OCI-LY7 (cell line): ENCODE measurements around the gene TASOR2. TPM values are rescaled to one million over a fixed set of nuclear protein-coding genes. Genes with fewer than 3 reads are reported as not detected.

ENCODE experiments used
- BruUV-seq: library from RNA; stranded (reverse); fragments of 400-500 nt; replicated peaks from 2 replicates; lab custom pipeline; 2021; lab: Mats Ljungman, UMichigan
- CTCF ChIA-PET: fragments of 300-600 bp; sonication (Branson Sonifier 250); formaldehyde crosslinking; loops from one replicate; lab custom pipeline; 2022; ENCODE audit warnings: antibody characterized with exemption; ENCODE audit not compliant: unreplicated experiment; lab: Charles Lee
- POLR2A ChIA-PET: fragments of 300-600 bp; sonication (Branson Sonifier 250); formaldehyde crosslinking; loops from one replicate; lab custom pipeline; 2022; ENCODE audit warnings: antibody characterized with exemption; lab: Charles Lee
- DNase-seq: peaks from one replicate; pipeline ENCODE4 v3.0.0-alpha.2; 2015; ENCODE audit warnings: low spot score
- H2AFZ ChIP-seq: fragments of 200-600 bp; sonication (generic), shearing (Covaris generic); 2 replicates; pipeline ENCODE4 v1.6.1; 2014; ENCODE audit warnings: mild to moderate bottlenecking, antibody characterized with exemption, low read length, moderate library complexity
- H3K27ac ChIP-seq: fragments of 200-600 bp; sonication (generic); 2 replicates; pipeline ENCODE4 v1.5.1; 2014; ENCODE audit warnings: mixed run types, low read depth, mild to moderate bottlenecking, moderate library complexity, low read length, inconsistent platforms; ENCODE audit not compliant: poor library complexity, severe bottlenecking
- H3K36me3 ChIP-seq: fragments of 200-600 bp; sonication (generic); 2 replicates; pipeline ENCODE4 v1.6.1; 2014; ENCODE audit warnings: mild to moderate bottlenecking, antibody characterized with exemption, low read length, moderate library complexity, mixed read lengths; ENCODE audit not compliant: insufficient read depth
- H3K4me1 ChIP-seq: fragments of 200-600 bp; sonication (generic); 2 replicates; pipeline ENCODE4 v1.5.1; 2014; ENCODE audit warnings: mild to moderate bottlenecking, low read length; ENCODE audit not compliant: insufficient read depth, poor library complexity, severe bottlenecking
- H3K4me2 ChIP-seq: fragments of 200-600 bp; sonication (generic); 2 replicates; pipeline ENCODE4 v1.6.1; 2014; ENCODE audit warnings: mild to moderate bottlenecking, low read length
- H3K4me3 ChIP-seq: fragments of 200-600 bp; sonication (generic); 2 replicates; pipeline ENCODE4 v1.5.1; 2014; ENCODE audit warnings: mild to moderate bottlenecking, low read depth, low read length; ENCODE audit not compliant: poor library complexity, severe bottlenecking
- H3K79me2 ChIP-seq: fragments of 200-600 bp; sonication (generic); 2 replicates; pipeline ENCODE4 v1.6.1; 2016; ENCODE audit warnings: low read depth, mild to moderate bottlenecking, low read length, moderate library complexity, mixed read lengths; ENCODE audit not compliant: insufficient read depth
- H3K9me2 ChIP-seq: fragments of 200-600 bp; sonication (generic); 2 replicates; pipeline ENCODE4 v1.6.1; 2016; ENCODE audit warnings: mild to moderate bottlenecking, low read length, mixed read lengths; ENCODE audit not compliant: insufficient read depth
- H3K9me3 ChIP-seq: fragments of 200-600 bp; sonication (generic); 2 replicates; pipeline ENCODE4 v1.6.1; 2014; ENCODE audit warnings: mild to moderate bottlenecking, mixed run types, low read length, mixed read lengths
- H4K20me1 ChIP-seq: fragments of 200-600 bp; sonication (generic); 2 replicates; pipeline ENCODE4 v1.6.1; 2014; ENCODE audit warnings: mild to moderate bottlenecking, antibody characterized with exemption, low read length, moderate library complexity, mixed read lengths; ENCODE audit not compliant: insufficient read depth
- CTCF ChIP-seq: fragments of 200-600 bp; sonication (generic); conservative IDR thresholded peaks from 2 replicates; pipeline ENCODE4 v1.5.1; 2014; ENCODE audit warnings: mild to moderate bottlenecking, antibody characterized with exemption, low read length, moderate library complexity, mixed read lengths
- EZH2phosphoT487 ChIP-seq: fragments of 200-600 bp; sonication (generic); IDR thresholded peaks from 2 replicates; pipeline ENCODE4 v1.6.1; 2018; ENCODE audit warnings: low read depth, borderline replicate concordance, mild to moderate bottlenecking, mixed run types, antibody characterized with exemption, low read length, moderate library complexity, mixed read lengths
- intact Hi-C: fragments of 100-400 bp; cut with micrococcal nuclease; formaldehyde crosslinking; loops from one replicate; pipeline ENCODE4 v1.10.0; 2022; ENCODE audit not compliant: unreplicated experiment
- total RNA-seq, 2 experiments: library from RNA; depleted of rRNA in 1 of 2; stranded (reverse); fragments of >200 nt in 1 of 2; shearing (Covaris generic) in 1 of 2; gene quantifications; 2 replicates each; pipeline ENCODE4 v1.2.3, GENCODE V29; 2014 to 2022

The TASOR2 gene
- total RNA-seq, 2 experiments from 2014 or later: 103 to 116 TPM

- Histone ChIP-seq H4K20me1 (no peaks in the 10 kb centered on the region), H3K27ac (no peak overlapping the region), H3K9me3 (no peaks in the 10 kb centered on the region), H3K4me1 (peaks cover 56% of the 10 kb centered on the region), H2AFZ (no peak overlapping the region), H3K4me3 (no peak overlapping the region), H3K4me2 (no peak overlapping the region), H3K9me2 (no peaks in the 10 kb centered on the region), H3K79me2 (peaks cover 9% of the 10 kb centered on the region; the same call in 1 of the 2 replicates), H3K36me3 (peaks cover 45% of the 10 kb centered on the region)
- no TSS peak for BruUV-seq
- no peak for DNase-seq
- no peak for TF ChIP-seq CTCF
- TF ChIP-seq EZH2phosphoT487: no peak
- POLR2A ChIA-PET: interaction anchor here (0.7 kb wide), 1 partner anchor 44 kb away, joined by 4 read pairs; no protein-coding TSS in a partner anchor
- intact Hi-C loops: loop anchor here (10.0 kb wide), 1 partner anchor 695 kb away; no protein-coding TSS in a partner anchor
- CTCF ChIA-PET: no interaction called here
Measured at GRCh38 chr10:5649746-5650145, 34.9 kb upstream of the TASOR2 start.

GRCh38 chr10:5650664-5651387, 33.8 kb upstream of the TASOR2 start:
- H3K4me3 ChIP-seq: no peak overlapping the region
- intact Hi-C loops: loop anchor here (10.0 kb wide), 1 partner anchor 694 kb away; no protein-coding TSS in a partner anchor
- no peak for TF ChIP-seq EZH2phosphoT487
- TF ChIP-seq CTCF: no peak
- H3K9me2 ChIP-seq: no peaks in the 10 kb centered on the region
- H3K9me3 ChIP-seq: no peaks in the 10 kb centered on the region
- peaks cover 44% of the 10 kb centered on the region for H3K36me3 ChIP-seq
- CTCF ChIA-PET: no interaction called here
- H2AFZ ChIP-seq: no peak overlapping the region
- no peak overlapping the region for H3K27ac ChIP-seq
- H4K20me1 ChIP-seq: no peaks in the 10 kb centered on the region
- BruUV-seq: no TSS peak
- no peak overlapping the region for H3K4me2 ChIP-seq
- no peak for DNase-seq
- H3K4me1 ChIP-seq: peaks cover 56% of the 10 kb centered on the region
- POLR2A ChIA-PET: no interaction called here
- peaks cover 15% of the 10 kb centered on the region; the same call in 1 of the 2 replicates for H3K79me2 ChIP-seq

- no peak for DNase-seq
- no TSS peak for BruUV-seq
- Histone ChIP-seq H3K79me2 (peaks cover 20% of the 10 kb centered on the region; the same call in 1 of the 2 replicates), H3K9me3 (no peaks in the 10 kb centered on the region), H2AFZ (no peak overlapping the region), H3K4me3 (no peak overlapping the region), H3K27ac (no peak overlapping the region), H3K36me3 (peaks cover 41% of the 10 kb centered on the region), H3K4me2 (no peak overlapping the region), H3K4me1 (peaks cover 56% of the 10 kb centered on the region), H3K9me2 (no peaks in the 10 kb centered on the region), H4K20me1 (no peaks in the 10 kb centered on the region)
- ChIA-PET POLR2A (interaction anchor here (0.6 kb wide), 1 partner anchor 258 kb away, joined by 3 read pairs; no protein-coding TSS in a partner anchor), CTCF (no interaction called here)
- TF ChIP-seq EZH2phosphoT487 (no peak), CTCF (no peak)
- intact Hi-C loops: loop anchor here (10.0 kb wide), 1 partner anchor 693 kb away; no protein-coding TSS in a partner anchor
Measured at GRCh38 chr10:5651388-5651764, 33.3 kb upstream of the TASOR2 start.
